ENCODE measurements around the gene CHAD. TPM values are rescaled to one million over a fixed set of nuclear protein-coding genes. Genes with fewer than 3 reads are reported as not detected.

CHAD gene
- total RNA-seq, 2 experiments from 2014 or later = not detected

- intact Hi-C loops (cut with micrococcal nuclease; ENCODE audit: unreplicated experiment) = no loop called here
- Histone ChIP-seq H3K9me3 (ENCODE audit: low read length) (no peaks in the 10 kb centered on the region), H3K27ac (ENCODE audit: low read depth, low read length, poor library complexity, severe bottlenecking) (no peak overlapping the region), H4K20me1 (ENCODE audit: insufficient read depth, low read length) (no peaks in the 10 kb centered on the region), H2AFZ (ENCODE audit: low read length) (no peak overlapping the region), H3K4me2 (ENCODE audit: low read length) (no peak overlapping the region), H3K4me3 (ENCODE audit: low read depth, low read length, poor library complexity, severe bottlenecking) (no peak overlapping the region), H3K79me2 (ENCODE audit: insufficient read depth, low read depth, low read length) (no peaks in the 10 kb centered on the region), H3K36me3 (ENCODE audit: insufficient read depth, low read length) (no peaks in the 10 kb centered on the region), H3K9me2 (ENCODE audit: insufficient read depth, low read length) (no peaks in the 10 kb centered on the region), H3K4me1 (ENCODE audit: insufficient read depth, low read length, poor library complexity, severe bottlenecking) (no peaks in the 10 kb centered on the region)
- CTCF ChIA-PET (ENCODE audit: unreplicated experiment) = no interaction called here
- BruUV-seq (replicated peaks) = no TSS peak
- POLR2A ChIA-PET = interaction anchor here (2.2 kb wide), 1 partner anchor 13 kb away, joined by 7 read pairs; no protein-coding TSS in a partner anchor
- TF ChIP-seq, protein P1, sequence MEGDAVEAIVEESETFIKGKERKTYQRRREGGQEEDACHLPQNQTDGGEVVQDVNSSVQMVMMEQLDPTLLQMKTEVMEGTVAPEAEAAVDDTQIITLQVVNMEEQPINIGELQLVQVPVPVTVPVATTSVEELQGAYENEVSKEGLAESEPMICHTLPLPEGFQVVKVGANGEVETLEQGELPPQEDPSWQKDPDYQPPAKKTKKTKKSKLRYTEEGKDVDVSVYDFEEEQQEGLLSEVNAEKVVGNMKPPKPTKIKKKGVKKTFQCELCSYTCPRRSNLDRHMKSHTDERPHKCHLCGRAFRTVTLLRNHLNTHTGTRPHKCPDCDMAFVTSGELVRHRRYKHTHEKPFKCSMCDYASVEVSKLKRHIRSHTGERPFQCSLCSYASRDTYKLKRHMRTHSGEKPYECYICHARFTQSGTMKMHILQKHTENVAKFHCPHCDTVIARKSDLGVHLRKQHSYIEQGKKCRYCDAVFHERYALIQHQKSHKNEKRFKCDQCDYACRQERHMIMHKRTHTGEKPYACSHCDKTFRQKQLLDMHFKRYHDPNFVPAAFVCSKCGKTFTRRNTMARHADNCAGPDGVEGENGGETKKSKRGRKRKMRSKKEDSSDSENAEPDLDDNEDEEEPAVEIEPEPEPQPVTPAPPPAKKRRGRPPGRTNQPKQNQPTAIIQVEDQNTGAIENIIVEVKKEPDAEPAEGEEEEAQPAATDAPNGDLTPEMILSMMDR (conservative IDR thresholded peaks at IDR 0.05; ENCODE audit: low read length) = no peak
- TF ChIP-seq EZH2phosphoT487 (IDR thresholded peaks at IDR 0.05; ENCODE audit: borderline replicate concordance, low read depth, low read length) = no peak
- DNase-seq (ENCODE audit: low spot score) = no peak
These were observed 23.6 kb downstream of the CHAD start for GRCh38 chr17:50444841-50445715.

GRCh38 chr17:50443505-50443974 lies 25.1 kb downstream of the CHAD start:
- Histone ChIP-seq H3K36me3 (ENCODE audit: insufficient read depth, low read length) (no peaks in the 10 kb centered on the region), H3K4me1 (ENCODE audit: insufficient read depth, low read length, poor library complexity, severe bottlenecking) (no peaks in the 10 kb centered on the region), H4K20me1 (ENCODE audit: insufficient read depth, low read length) (no peaks in the 10 kb centered on the region), H3K9me3 (ENCODE audit: low read length) (no peaks in the 10 kb centered on the region), H2AFZ (ENCODE audit: low read length) (no peak overlapping the region), H3K4me2 (ENCODE audit: low read length) (no peak overlapping the region), H3K9me2 (ENCODE audit: insufficient read depth, low read length) (no peaks in the 10 kb centered on the region), H3K79me2 (ENCODE audit: insufficient read depth, low read depth, low read length) (no peaks in the 10 kb centered on the region), H3K27ac (ENCODE audit: low read depth, low read length, poor library complexity, severe bottlenecking) (no peak overlapping the region), H3K4me3 (ENCODE audit: low read depth, low read length, poor library complexity, severe bottlenecking) (no peak overlapping the region)
- ChIA-PET CTCF (ENCODE audit: unreplicated experiment) (no interaction called here), POLR2A (interaction anchor here (0.6 to 1.2 kb wide), 2 partner anchors 12 to 47 kb away, joined by 3 read pairs; no protein-coding TSS in a partner anchor)
- no peak for TF ChIP-seq EZH2phosphoT487 (IDR thresholded peaks at IDR 0.05; ENCODE audit: borderline replicate concordance, low read depth, low read length)
- TF ChIP-seq, protein P1 (conservative IDR thresholded peaks at IDR 0.05; ENCODE audit: low read length) = no peak
- intact Hi-C loops (cut with micrococcal nuclease; ENCODE audit: unreplicated experiment) = no loop called here
- DNase-seq (ENCODE audit: low spot score) = no peak
- BruUV-seq (replicated peaks) = no TSS peak
